ENCODE results near the gene STK10. TPM values are rescaled to one million over a fixed set of nuclear protein-coding genes. Genes with fewer than 3 reads are reported as not detected.

STK10 gene
- total and polyA plus RNA-seq, 9 of the 15 experiments (the other 6 are each of a cell fraction or from before 2014, with no cell fraction given): 0.30 to 6.7 (median 2.4) TPM

- TF ChIP-seq ZNF318 (IDR thresholded peaks at IDR 0.05; ENCODE audit: borderline replicate concordance in 1 of 2, low read depth in 1 of 2) (no peak), KDM4B (IDR thresholded peaks at IDR 0.05; ENCODE audit: borderline replicate concordance in 2 of 2, low read depth in 1 of 2) (no peak), MTA3 (IDR thresholded peaks at IDR 0.05; ENCODE audit: borderline replicate concordance) (peak; percentile 54; the same call in 1 of the 2 replicates), ZBTB5 (IDR thresholded peaks at IDR 0.05) (no peak), PREB (CRISPR knock-in tag; IDR thresholded peaks at IDR 0.05) (no peak), NRF1 (conservative IDR thresholded peaks at IDR 0.05 in 1 of 2, IDR thresholded peaks at IDR 0.05 in 1 of 2) (0 out of 4 replicates have a peak, but pooled peaks of 1 of the 2 experiments have one; percentile 8), ZNF347 (CRISPR knock-in tag; IDR thresholded peaks at IDR 0.05; ENCODE audit: low read depth) (no peak), CREB1 (IDR thresholded peaks at IDR 0.05) (no peak), CREB1 (CRISPR knock-in tag; IDR thresholded peaks at IDR 0.05) (peak; percentile 19; the same call in 1 of the 2 replicates), HNRNPH1 (optimal IDR thresholded peaks at IDR 0.05; ENCODE audit: low read depth, low read length) (no peak), ZNF766 (CRISPR knock-in tag; conservative IDR thresholded peaks at IDR 0.05) (no peak), ZC3H11A (IDR thresholded peaks at IDR 0.05; ENCODE audit: low read depth, low read length) (no peak), MCM2 (IDR thresholded peaks at IDR 0.05; ENCODE audit: low read depth) (no peak), C11orf30 (IDR thresholded peaks at IDR 0.05; ENCODE audit: low read depth) (no peak), NEUROD1 (IDR thresholded peaks at IDR 0.05; ENCODE audit: borderline replicate concordance, low read depth, low read length, partially characterized antibody) (no peak)
Observed at GRCh38 chr5:172110921-172111851, 76.8 kb downstream of the STK10 start (continued).
